ENCODE data around the gene LDHAL6B. TPM values are rescaled to one million over a fixed set of nuclear protein-coding genes. Genes with fewer than 3 reads are reported as not detected.

LDHAL6B gene
- total RNA-seq, 6 experiments from 2014 or later, result not detected

- no peak for TF ChIP-seq POLR2A (IDR thresholded peaks at IDR 0.05)
- TF ChIP-seq, protein P1, sequence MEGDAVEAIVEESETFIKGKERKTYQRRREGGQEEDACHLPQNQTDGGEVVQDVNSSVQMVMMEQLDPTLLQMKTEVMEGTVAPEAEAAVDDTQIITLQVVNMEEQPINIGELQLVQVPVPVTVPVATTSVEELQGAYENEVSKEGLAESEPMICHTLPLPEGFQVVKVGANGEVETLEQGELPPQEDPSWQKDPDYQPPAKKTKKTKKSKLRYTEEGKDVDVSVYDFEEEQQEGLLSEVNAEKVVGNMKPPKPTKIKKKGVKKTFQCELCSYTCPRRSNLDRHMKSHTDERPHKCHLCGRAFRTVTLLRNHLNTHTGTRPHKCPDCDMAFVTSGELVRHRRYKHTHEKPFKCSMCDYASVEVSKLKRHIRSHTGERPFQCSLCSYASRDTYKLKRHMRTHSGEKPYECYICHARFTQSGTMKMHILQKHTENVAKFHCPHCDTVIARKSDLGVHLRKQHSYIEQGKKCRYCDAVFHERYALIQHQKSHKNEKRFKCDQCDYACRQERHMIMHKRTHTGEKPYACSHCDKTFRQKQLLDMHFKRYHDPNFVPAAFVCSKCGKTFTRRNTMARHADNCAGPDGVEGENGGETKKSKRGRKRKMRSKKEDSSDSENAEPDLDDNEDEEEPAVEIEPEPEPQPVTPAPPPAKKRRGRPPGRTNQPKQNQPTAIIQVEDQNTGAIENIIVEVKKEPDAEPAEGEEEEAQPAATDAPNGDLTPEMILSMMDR (IDR thresholded peaks at IDR 0.05), result no peak
- DNase-seq (no peak), ATAC-seq (no peak)
- Histone ChIP-seq H3K4me1 (no peaks in the 10 kb centered on the region), H3K27ac (no peak overlapping the region), H3K4me3 (no peak overlapping the region), H3K27me3 (no peaks in the 10 kb centered on the region), H3K36me3 (no peaks in the 10 kb centered on the region), H3K9me3 (no peaks in the 10 kb centered on the region)
- intact Hi-C loops (cut with DNase I), result no loop called here
- whole genome bisulfite sequencing (ENCODE audit: insufficient coverage, low coverage, low lambda C conversion rate, missing lambda C conversion rate), result 87% methylated on average over 5 of the region's 5 CpGs
These were observed 37.0 kb downstream of the LDHAL6B start for GRCh38 chr15:59243622-59244021.

- Histone ChIP-seq H3K4me3 (no peak overlapping the region), H3K9me3 (no peaks in the 10 kb centered on the region), H3K36me3 (no peaks in the 10 kb centered on the region), H3K4me1 (no peaks in the 10 kb centered on the region), H3K27ac (no peak overlapping the region), H3K27me3 (no peaks in the 10 kb centered on the region)
- 72% methylated on average over 3 of the region's 3 CpGs for WGBS (ENCODE audit: insufficient coverage, low coverage, low lambda C conversion rate, missing lambda C conversion rate)
- ATAC-seq (peak in 1 of 4 donors; percentile 60), DNase-seq (no peak)
- TF ChIP-seq POLR2A (IDR thresholded peaks at IDR 0.05), result no peak
- TF ChIP-seq, protein P1 (IDR thresholded peaks at IDR 0.05), result no peak
- intact Hi-C loops (cut with DNase I), result no loop called here
These were observed 37.7 kb downstream of the LDHAL6B start for GRCh38 chr15:59244337-59244736.

DNA sequence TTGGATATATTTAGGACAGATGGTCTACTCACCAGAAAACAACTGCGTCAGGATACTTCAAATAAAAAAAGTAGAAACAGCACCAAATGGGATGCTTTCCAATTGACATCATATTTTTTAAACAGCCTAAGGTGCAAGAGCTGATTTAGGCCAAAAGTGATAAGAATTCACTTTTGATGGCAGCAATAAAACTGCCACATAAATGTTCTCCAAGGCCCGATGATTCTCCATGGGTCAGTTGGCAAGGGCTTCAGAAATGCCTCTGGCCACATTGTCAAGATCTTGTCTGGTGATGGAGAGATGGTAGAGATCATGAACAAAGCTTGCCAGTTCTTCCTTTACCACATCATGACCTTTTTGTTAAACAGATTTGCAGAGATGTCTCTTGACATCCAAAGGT is 38.9 kb downstream of the LDHAL6B start:
- Histone ChIP-seq H3K4me1 (no peaks in the 10 kb centered on the region), H3K27ac (no peak overlapping the region), H3K27me3 (no peaks in the 10 kb centered on the region), H3K36me3 (no peaks in the 10 kb centered on the region), H3K4me3 (no peak overlapping the region), H3K9me3 (no peaks in the 10 kb centered on the region)
- TF ChIP-seq POLR2A (IDR thresholded peaks at IDR 0.05), result no peak
- TF ChIP-seq, protein P1 (IDR thresholded peaks at IDR 0.05), result no peak
- intact Hi-C loops (cut with DNase I), result no loop called here
- WGBS (ENCODE audit: insufficient coverage, low coverage, low lambda C conversion rate, missing lambda C conversion rate), result 84% methylated on average over 2 of the region's 2 CpGs
- ATAC-seq, result no peak
- DNase-seq, result no peak

- Histone ChIP-seq H3K36me3 (no peaks in the 10 kb centered on the region), H3K27ac (no peak overlapping the region), H3K4me1 (peaks cover 0 to 12% (median 0%) of the 10 kb centered on the region in 4 donors), H3K27me3 (no peaks in the 10 kb centered on the region), H3K9me3 (no peaks in the 10 kb centered on the region), H3K4me3 (no peak overlapping the region)
- peak; percentile 83 to 94 (median 90) for ATAC-seq
- intact Hi-C loops (cut with DNase I), result no loop called here
- TF ChIP-seq, protein P1 (IDR thresholded peaks at IDR 0.05), result peak; percentile 56 to 72 (median 69)
- no peak for TF ChIP-seq POLR2A (IDR thresholded peaks at IDR 0.05)
- 17% methylated on average over 2 of the region's 2 CpGs for WGBS (ENCODE audit: insufficient coverage, low coverage, low lambda C conversion rate, missing lambda C conversion rate)
- DNase-seq, result peak in 2 of 3 donors; percentile 35 to 63
These were observed 40.7 kb downstream of the LDHAL6B start for GRCh38 chr15:59247364-59247763.

DNA sequence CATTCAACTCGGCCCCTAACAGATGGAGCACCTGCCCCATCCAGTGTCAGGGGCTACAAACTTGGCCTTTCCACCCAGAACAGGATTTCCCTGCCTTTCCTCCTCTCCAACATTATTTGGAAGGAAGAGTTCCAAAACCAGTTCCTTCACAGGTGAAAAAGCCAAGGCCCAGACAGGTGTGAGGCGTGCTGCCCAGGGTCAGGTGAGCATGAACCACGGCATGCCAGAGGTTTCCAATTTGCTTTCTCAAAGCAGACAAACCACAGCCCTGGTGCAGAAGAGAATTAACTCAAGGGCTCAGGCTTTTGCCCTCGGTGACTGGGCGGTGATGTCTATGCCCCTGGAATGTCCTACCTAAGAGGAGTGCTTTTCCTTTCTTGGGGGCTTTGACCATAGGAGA is 43.2 kb downstream of the LDHAL6B start:
- H3K9me3 ChIP-seq, result no peaks in the 10 kb centered on the region
- intact Hi-C loops (cut with DNase I), result no loop called here
- no peak overlapping the region for H3K27ac ChIP-seq
- TF ChIP-seq POLR2A (IDR thresholded peaks at IDR 0.05), result no peak
- TF ChIP-seq, protein P1 (IDR thresholded peaks at IDR 0.05), result no peak
- no peak overlapping the region for H3K4me3 ChIP-seq
- H3K36me3 ChIP-seq, result no peaks in the 10 kb centered on the region
- H3K27me3 ChIP-seq, result no peaks in the 10 kb centered on the region
- ATAC-seq, result no peak
- H3K4me1 ChIP-seq, result peaks cover 0 to 17% (median 2%) of the 10 kb centered on the region in 4 donors
- DNase-seq, result no peak
- 74% methylated on average over 3 of the region's 5 CpGs for WGBS (ENCODE audit: insufficient coverage, low coverage, low lambda C conversion rate, missing lambda C conversion rate)
